HuH-7 (cell line): ENCODE data around the gene PARP9.
"Not testable (repeated sequence)": the region's sequence is repeated elsewhere in the genome, so short reads cannot be mapped to it uniquely, and the experiment has no call there.

Source experiments
- DNase-seq: peaks from one replicate; pipeline ENCODE4 v3.0.0; 2011; ENCODE audit warnings: low spot score

PARP9 gene

DNA sequence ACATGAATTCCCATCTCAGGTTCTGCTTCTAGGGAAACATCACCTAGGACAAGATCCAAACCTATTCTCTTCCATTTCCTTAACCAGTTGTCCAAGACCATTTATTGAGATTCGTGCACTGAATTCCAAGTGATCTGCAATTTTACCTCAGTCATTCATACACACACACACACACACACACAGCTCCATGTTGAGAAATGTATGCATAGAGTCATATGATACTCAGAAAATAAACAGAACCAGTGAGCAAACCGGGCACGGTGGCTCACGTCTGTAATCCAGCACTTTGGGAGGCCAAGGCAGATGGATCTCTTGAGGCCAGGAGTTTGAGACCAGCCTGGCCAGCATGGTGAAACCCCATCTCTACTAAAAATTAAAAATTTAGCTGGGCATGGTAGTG, 43.2 kb downstream of the PARP9 start:
- no peak for DNase-seq

DNA sequence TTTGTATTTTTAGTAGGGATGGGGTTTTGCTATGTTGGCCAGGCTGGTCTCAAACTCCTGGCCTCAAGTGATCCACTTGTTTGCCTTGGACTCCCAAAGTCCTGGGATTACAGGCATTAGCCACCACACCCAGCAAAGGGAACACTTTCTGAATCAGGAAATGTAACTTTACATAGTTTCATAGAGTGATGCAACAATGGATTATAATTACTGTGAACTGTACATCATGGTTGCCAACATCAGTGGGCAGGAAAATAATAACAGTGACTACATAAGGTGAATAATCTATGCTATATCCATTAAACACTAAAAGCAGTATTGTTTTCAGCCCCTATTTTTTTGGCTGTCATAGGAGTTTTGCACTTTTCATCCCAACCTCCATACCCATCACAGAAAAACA, 44.4 kb downstream of the PARP9 start:
- DNase-seq = no peak

DNA sequence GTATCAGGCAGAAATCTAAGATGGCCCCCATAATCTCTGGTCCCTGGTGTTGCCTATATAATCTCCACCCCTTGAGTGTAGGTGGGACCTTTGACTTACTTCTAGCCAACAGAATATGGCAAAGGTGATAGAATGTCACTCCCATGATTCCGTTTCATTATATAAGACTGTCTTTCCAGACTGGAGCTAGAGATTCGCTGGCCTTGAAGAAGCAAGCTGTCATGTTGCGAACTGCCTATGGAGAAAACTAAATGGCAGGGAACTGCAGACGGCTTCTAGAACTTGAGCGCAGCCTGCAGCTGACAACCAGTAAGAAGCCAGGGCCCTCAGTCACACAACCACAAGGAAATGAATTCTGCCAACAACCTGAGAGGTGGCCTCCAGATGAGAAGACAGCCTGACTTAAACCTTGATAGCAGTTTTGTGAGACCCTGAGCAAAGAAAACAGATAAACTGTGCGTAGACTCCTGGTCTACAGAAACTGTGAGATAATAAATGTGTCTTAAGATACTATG, 47.2 kb downstream of the PARP9 start:
- no peak for DNase-seq

DNA sequence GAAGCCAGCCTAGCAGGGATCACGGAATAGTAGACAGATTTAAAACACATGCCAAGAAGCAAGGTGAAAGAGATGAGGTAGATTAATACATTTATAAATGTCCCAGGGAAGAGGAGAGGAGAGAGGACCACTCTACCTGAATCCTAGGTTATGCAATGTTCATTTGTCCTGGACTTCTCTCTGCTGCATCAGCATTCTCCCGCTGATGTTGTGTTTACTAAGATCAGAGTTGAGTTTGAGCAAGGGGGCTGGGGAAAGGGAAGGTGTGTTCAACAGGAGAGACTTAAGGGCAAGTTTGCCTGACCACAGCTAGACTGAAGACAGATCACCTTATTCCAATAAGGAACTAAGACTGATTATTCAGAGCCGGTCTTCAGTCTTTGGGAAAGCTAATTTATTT, 48.2 kb downstream of the PARP9 start:
- peak; percentile 27 for DNase-seq

DNA sequence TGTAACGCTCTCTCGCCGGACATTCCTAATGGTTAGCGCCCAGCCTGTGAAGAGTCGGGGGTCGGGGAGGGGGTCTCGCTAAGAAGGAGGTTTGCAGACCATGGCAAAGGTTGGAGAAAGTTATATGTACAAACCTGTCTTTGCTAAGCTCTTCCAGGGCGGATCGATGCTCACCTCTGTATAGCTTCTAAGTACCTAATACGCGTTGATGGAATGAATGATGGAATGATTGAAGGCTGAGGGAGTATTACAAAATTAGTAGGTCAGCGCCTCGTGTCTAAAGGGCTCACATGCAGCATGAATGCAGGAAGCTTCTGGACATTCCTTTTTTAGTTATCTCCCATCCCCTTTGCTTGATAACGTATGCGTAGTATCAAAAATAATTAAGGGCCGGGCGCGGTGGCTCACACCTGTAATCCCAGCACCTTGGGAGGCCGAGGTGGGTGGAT, 49.1 kb downstream of the PARP9 start:
- no peak for DNase-seq

DNA sequence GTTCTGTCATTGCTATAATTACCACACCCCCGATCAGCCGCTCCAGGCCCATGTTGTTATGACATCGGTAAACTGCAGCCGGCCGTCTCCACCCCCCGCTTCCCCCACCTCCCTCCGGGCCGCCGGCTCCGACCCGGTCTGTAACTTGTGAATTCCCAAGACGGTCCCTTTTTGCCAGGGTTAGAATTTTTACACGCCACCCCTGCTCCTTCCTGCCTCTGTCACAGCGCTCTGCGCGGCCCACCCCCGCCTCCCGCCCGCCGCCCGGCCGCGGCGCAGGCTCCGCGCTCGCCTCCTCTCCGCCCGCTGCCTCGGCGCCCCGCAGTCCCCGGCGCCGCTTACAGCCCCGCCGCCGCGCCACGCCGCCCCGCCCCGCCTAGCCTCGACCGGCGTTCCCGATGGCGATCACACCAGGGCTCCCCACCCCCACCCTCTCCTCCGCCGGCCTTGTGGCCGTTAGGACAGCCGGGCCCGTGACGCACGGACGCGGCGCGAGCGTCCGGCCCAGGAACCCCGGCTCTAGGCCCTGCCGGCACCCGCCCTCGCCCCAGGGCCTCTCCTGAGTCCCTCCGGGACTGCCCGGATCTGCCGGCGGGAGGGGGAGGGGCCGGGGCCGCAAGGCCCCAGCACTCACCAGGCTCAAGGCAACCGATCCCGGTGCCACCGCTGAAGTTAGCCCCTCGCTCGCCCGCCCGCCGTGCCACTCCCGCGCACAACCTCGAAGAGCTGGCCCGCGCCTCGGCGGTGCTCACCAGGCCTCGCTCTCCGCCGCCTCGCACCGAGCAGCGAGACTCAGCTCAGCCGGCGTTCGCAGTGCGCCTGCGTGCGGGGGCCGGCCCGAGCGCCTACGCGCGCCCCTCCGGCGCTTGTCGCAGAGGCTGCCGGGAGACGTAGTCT, 49.7 kb downstream of the PARP9 start, which contains the start of gene KPNA1:
KPNA1 (minus strand) TSS at position 817 of the 897 bp plus-strand sequence. CDS start 18,374 bp downstream, outside the sequence.
- peak; percentile 95 for DNase-seq

DNA sequence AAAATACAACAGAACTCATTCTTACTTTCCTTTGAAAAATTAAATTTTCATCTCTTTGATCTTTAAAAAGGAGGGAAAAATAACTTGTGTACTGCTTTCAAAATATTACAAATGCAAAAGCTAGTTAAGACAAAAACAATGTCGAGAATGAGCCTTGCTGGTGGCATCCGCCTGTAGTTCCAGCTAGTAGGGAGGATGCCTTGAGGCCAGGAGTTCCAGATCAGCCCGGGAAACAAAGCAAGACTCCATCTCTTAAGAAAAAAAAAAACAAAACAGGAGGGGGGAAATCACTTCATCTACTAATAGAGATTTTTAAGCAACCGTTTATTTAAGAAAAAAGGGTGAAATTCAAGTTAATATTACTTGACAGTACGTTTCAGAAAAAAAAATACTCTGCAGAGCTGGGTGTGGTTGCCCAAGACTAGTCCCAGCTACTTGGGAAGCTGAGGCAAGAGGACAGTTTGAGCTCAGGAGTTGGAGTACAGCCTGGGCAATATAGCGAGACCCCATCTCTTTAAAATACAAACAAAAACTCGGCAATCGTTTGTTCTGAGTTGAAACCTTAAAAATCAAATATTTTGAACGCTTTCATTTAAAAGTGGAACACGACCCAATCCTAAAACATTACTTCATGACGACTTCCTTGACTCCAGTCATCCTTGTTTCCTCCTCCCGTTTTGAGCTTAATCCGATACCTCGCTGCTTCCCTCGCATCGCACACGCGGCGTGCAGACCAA, 50.5 kb downstream of the PARP9 start:
- no peak for DNase-seq

DNA sequence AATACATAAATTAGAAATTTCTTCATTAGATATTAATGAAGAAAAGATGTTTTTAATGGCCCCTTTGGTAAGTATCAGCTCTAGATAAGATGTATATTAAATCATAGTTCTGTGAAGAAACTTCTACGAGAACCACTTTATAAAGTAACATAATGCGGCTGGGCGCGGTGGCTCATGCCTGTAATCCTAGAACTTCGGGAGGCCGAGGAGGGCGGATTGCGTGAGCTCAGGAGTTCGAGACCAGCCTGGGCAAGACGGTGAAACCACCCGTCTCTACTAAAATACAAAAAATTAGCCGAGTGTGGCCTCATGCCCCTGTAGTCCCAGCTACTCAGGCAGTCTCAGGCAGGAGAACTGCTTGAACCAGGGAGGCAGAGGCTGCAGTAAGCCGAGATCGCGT, 51.8 kb downstream of the PARP9 start:
- DNase-seq = no peak

DNA sequence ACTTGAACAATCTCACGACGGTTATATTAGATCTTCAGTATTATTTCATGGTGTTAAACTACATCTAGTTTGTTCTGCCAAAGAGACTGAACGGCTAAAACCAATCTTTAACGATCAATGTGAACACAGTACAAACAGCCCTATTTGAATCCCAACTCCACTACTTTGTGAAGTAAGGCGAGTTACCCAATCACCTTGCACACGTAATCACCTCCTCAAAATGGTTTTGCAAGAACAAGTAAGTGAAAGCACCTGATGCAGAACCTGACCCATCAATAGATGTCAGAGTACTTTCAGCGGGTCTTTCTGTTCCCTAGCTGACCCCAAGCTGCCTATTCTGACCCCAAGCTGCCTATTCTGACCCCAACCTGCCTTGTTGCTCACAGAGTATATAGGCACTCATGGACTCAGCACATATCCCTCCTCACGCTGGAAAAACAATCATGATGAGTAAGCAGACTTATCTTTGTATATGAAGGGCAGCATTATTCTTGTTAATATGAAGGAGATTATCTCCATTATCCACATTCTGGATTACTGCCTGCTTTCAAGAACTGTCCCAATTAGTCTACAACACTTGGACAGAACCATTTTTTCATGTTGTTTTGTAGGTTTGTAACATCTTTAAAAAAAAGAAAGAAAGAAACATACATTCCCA, 53.1 kb downstream of the PARP9 start:
- peak; percentile 25 for DNase-seq

DNA sequence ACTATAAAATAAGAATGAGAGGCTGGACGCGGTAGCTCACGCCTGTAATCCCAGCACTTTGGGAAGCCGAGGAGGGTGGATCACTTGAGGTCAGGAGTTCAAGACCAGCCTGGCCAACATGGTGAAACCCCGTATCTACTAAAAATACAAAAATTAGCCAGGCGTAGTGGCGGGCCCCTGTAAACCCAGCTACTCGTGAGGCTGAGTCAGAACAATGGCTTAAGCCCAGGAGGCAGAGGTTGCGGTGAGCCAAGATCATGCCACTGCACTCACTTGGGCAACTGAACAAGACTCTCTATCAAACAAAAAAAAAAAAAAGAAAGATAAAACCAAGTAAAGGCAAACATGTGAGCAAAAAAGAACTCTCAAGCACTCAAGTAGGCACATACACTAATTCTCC, 55.2 kb downstream of the PARP9 start:
- not testable (repeated sequence) for DNase-seq

DNA sequence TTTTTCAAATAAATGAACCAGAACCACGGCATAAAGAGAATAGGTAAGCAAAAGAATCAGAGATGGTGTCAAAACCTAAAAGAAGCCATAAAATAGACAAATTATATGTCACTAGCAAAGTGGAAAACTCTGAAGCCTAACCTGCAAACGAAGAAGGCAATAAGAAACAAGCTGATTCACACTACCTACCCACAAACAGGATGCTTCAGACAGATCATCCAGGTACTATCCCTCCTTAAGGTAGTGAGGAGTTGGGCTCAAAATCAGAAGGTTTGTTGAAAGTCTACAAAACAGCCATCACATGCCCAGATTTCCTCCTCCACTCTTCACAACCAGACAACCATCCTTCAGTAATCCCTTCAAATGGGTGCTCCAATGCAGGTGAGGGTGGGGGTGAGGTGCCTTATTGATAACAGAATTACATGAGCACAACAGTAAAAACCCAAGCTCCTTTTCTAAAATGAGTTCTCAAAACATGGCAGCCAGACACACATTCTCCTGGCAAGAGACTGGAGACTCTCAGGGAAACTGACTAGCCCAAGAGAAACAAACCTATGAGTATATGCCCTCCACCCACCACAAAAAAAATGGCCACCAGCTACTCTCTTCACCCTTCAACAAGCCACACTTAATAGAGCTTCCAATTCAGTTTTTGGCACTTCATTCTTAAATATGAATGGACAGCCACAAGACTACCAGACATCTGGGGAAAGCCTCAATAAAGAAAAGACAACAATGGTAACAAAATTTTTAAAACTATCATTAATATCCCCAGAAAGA, 55.8 kb downstream of the PARP9 start:
- no peak for DNase-seq

DNA sequence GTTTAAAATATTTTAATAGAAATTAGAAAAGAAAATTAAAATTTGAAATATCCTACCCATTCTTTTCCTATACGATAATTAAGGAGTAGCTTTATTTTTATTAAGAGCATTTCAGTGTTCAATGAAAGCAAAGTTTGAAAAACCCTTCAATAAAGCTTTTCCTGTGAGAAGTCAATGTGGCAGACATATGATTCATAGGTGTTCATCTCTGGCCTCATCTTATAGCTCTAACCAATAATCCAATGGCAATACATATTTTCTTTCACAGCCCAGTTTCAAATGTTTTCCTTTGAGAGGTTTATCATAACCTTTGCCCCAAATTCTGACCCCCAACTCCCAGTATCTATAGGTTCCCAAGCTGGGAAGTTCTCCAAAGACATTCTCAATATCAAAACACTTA, 57.6 kb downstream of the PARP9 start:
- no peak for DNase-seq

DNA sequence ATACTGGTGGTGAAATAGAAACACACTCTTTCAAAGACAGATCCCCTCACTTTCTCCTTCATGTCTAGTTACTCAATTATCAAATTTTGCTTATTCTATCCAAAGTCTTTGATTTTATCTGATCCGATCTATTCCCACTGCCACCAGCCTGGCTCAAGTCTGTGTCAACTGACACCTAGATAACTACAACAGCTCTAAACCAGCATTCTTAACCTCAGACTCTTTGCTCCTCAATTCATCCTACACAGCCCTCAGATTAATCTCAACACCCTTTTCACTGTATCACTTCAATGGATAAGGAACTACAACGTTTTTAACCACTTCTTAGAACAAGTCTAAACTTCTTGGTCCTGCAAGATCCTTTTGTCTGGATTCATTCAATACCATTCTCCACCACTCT, 58.4 kb downstream of the PARP9 start:
- no peak for DNase-seq

DNA sequence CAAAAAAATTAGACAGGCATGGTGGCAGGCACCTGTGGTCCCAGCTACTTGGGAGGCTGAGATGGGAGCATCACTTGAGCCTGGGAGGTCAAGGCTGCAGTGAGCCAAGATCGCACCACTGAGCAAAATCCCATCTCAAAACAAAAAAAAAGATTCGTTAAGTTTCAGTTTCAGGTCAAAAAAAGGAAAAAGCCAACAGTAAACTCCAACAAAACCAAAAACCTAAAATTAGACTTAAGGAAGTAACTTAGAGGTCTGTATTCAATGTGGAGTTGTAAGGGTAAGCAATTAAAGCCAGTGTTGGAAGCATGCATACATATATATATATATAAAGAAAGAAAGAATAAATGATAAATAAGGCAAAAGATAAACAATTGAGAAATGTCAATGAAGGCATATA, 61.2 kb downstream of the PARP9 start:
- no peak for DNase-seq

DNA sequence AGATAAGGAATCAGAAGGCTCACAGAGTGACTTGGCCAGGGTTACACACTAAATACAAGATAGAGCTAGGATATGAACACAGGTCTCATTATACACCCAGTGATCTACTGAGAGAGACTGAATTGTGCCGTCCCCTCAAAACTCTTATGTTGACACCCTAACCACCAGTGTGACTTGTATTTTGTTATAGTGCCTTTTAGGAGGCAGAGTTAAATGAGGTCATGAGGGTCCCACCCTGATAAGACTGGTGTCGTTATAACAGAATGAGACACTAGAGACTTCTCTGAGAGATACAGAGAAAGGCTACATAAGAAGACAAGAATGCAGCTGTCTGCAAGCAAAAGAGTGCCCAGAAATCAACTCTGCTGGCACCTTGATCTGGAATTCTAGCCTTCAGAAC, 62.0 kb downstream of the PARP9 start:
- no peak for DNase-seq

DNA sequence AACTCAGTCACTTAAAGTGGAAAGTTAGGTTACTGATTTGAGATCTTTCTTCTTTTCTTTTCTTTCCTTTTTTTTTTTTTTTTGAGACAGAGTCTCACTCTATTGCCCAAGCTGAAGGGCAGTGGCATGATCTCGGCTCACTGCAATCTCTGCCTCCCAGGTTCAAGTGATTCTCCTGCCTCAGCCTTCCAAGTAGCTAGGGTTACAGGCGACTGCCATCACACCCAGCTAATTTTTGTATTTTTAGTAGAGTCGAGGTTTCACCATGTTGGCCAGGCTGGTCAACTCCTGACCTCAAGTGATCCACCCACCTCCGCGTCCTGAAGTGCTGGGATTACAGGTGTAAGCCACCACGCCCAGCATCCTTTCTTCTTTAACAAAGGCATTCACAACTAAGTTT, 63.1 kb downstream of the PARP9 start:
- DNase-seq = not testable (repeated sequence)

DNA sequence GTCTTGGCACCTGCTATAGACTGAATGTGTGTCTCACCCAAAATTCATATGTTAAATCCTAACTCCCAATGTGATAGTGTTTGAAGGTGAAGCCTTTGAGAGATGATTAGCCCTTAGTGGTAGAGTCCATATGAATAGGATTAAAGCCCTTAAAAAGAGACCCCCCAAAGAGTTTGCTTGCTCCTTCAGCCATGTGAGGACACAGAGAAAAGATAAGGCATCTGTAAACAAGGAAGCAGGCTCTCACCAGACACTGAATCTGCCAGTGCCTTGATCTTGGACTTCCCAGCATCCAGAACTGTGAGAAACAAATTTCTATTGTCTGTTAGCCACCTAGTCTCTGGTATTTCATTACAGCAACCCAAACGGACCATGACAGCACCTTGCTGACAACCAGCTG, 65.9 kb downstream of the PARP9 start:
- DNase-seq = no peak

DNA sequence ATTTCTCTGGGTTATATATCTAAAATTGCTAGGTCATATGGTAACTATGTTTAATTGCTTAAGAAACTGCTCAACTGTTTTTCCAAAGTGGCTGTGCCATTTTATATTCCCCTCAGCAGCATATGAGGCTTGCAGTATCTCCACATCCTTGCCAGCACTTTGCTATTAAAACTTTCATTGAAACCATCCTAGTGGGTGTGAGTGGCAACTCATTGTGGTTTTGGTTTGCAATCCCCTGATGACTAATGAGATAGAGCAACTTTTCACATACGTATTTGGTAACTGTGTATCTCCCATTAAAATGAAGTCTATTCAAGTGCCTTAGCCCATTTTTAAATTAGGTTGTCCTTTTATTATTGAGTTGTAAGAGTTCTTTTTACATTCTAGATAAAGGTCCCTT, 66.7 kb downstream of the PARP9 start:
- DNase-seq = no peak

DNA sequence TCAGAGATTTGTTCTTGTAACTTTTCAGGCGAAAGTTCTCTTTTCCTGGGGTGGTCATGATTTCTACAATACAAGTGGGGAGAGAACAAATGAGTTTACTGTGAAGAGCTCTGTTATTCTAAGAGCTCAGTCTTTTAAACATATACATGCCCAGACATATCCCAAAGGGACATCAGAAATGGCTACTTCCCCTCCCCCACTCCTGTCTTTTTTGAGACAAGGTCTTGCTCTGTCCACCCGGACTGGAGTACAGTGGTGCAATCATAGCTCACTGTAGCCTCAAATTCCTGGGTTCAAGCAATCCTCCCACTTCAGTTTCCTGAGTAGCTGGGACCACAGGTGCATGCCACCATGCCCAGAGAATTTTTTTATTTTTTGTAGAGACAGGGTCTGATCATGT, 67.6 kb downstream of the PARP9 start:
- no peak for DNase-seq

DNA sequence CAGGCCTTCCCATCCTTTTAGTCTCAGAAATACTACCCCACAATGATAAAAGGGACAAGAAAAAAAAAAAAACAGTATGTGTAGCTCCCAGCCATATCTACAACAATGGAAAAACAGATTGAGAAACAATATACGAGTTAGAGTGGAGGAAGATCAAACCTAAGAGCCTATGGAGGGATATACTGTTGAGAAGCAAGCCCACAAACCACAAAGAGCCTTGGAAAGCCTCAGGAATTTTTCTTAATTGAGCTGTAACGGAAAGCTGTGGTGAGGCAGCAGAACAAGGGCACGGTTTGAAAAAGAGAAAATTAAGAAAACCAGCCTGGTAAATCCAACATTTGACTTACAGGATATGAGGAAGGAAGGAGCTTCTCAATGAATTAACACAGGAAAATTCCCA, 70.8 kb downstream of the PARP9 start:
- no peak for DNase-seq

DNA sequence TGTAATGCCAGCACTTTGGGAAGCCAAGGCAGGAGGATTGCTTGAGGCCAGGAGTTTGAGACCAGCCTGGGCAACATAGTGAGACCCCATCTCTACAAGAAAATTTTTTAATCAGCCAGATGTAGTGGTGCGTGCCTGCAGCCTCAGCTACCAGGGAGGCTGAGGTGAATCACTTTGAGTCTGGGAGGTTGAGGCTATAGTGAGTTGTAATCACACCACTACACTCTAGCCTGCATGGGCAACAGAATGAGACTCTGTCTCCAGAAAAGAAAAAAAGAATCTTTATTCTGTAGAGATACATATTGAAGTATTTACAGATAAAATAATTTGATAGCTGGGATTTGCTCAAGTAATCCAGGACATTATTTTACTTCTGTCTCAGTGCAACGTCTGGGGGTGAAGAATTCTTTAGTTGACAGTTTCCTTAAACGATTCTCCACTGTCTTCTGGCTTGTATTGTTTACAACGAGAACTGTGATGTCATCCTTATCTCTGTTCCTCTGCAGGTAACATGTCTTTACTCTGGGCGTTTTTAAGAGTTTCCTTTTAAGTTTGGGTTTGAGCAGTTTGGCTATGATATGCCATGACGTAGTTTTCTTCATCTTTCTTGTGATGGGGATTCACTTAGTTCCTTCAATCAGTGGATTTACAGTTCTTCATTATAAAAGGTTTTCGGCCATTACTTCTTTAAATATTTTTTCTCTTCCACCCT, 75.7 kb downstream of the PARP9 start:
- DNase-seq = no peak
